Osteoblast (primary cell): ENCODE measurements around the gene ERBB3. TPM values are rescaled to one million over a fixed set of nuclear protein-coding genes. Genes with fewer than 3 reads are reported as not detected.
A peak's percentile ranks its signal among the peaks of the same experiment; 100 is the strongest.

ENCODE experiments used
- DNase-seq: peaks from one replicate; pipeline ENCODE4 v3.0.0; 2011; ENCODE audit warnings: low spot score, mixed read lengths; ENCODE audit not compliant: insufficient read length; ENCODE audit errors: missing footprints
- H2AFZ ChIP-seq: 2 replicates; pipeline ENCODE4 v1.6.0; 2011; ENCODE audit warnings: mild to moderate bottlenecking, low read length
- H3K27ac ChIP-seq: 2 replicates; pipeline ENCODE4 v1.5.1; 2011; ENCODE audit warnings: mild to moderate bottlenecking, low read depth, low read length, moderate library complexity
- H3K27me3 ChIP-seq: 2 replicates; pipeline ENCODE4 v1.6.0; 2012; ENCODE audit warnings: mild to moderate bottlenecking, control low read depth, inconsistent platforms, low read length, moderate library complexity; ENCODE audit not compliant: insufficient read depth
- H3K36me3 ChIP-seq: 2 replicates; pipeline ENCODE4 v1.5.1; 2011; ENCODE audit warnings: mild to moderate bottlenecking, low read length, control low read depth, moderate library complexity; ENCODE audit not compliant: insufficient read depth
- H3K4me1 ChIP-seq: 2 replicates; pipeline ENCODE4 v1.5.1; 2011; ENCODE audit warnings: mild to moderate bottlenecking, low read length, control low read depth, moderate library complexity; ENCODE audit not compliant: insufficient read depth
- H3K4me2 ChIP-seq: 2 replicates; pipeline ENCODE4 v1.6.0; 2011; ENCODE audit warnings: mild to moderate bottlenecking, low read length; ENCODE audit not compliant: insufficient read depth
- H3K4me3 ChIP-seq: fragments of 200-600 bp; sonication (generic); 3 replicates; pipeline ENCODE4 v1.5.1; 2012; ENCODE audit warnings: mild to moderate bottlenecking, low read length, inconsistent platforms; ENCODE audit not compliant: insufficient read depth
- H3K79me2 ChIP-seq: 2 replicates; pipeline ENCODE4 v1.6.0; 2012; ENCODE audit warnings: mild to moderate bottlenecking, low read length, control low read depth, inconsistent platforms; ENCODE audit not compliant: insufficient read depth
- H3K9me3 ChIP-seq: 2 replicates; pipeline ENCODE4 v1.5.1; 2011; ENCODE audit warnings: low read depth, low read length, control low read depth
- H4K20me1 ChIP-seq: 2 replicates; pipeline ENCODE4 v1.6.0; 2012; ENCODE audit warnings: mild to moderate bottlenecking, low read length, control low read depth; ENCODE audit not compliant: insufficient read depth
- total RNA-seq: library from RNA; depleted of rRNA; stranded (reverse); fragments of >200 nt; gene quantifications from 2 replicates; pipeline ENCODE4 v1.2.3, GENCODE V29; 2012
- TF ChIP-seq, protein P1 (sequence below): IDR thresholded peaks from 2 replicates; pipeline ENCODE4 v1.5.1; 2011; ENCODE audit warnings: mild to moderate bottlenecking, low read depth, low read length, moderate library complexity; ENCODE audit errors: extremely low read depth

ERBB3 gene
- total RNA-seq, 1 donor, result 1.1 TPM

DNA sequence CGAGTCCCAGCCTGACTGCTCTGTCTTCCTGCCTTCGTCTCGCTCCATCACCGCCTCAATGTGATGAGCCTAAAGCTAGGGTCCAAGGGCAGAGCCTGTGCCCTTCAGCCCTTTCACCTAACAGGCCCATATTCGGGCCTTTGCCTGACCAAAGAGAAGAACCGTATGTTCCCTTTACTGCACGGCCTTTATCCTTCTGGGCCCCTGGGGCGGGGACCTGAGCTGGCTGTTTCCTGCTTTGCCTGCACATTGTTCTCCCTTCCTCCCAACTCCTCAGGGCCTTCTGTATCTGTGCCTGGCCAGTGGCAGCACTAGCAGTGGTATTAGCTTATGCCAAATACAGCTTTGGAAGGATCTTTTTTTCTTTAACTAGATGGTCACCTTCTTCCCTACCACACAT lies 63.9 kb downstream of the ERBB3 start:
- Histone ChIP-seq H4K20me1 (no peaks in the 10 kb centered on the region), H3K4me2 (no peak overlapping the region), H3K4me1 (peaks cover 5% of the 10 kb centered on the region), H3K79me2 (no peaks in the 10 kb centered on the region), H3K36me3 (peaks cover 36% of the 10 kb centered on the region), H3K4me3 (no peak overlapping the region), H2AFZ (no peak overlapping the region), H3K9me3 (no peaks in the 10 kb centered on the region), H3K27ac (no peak overlapping the region), H3K27me3 (no peaks in the 10 kb centered on the region)
- DNase-seq, result peak; percentile 39
- TF ChIP-seq, protein P1, sequence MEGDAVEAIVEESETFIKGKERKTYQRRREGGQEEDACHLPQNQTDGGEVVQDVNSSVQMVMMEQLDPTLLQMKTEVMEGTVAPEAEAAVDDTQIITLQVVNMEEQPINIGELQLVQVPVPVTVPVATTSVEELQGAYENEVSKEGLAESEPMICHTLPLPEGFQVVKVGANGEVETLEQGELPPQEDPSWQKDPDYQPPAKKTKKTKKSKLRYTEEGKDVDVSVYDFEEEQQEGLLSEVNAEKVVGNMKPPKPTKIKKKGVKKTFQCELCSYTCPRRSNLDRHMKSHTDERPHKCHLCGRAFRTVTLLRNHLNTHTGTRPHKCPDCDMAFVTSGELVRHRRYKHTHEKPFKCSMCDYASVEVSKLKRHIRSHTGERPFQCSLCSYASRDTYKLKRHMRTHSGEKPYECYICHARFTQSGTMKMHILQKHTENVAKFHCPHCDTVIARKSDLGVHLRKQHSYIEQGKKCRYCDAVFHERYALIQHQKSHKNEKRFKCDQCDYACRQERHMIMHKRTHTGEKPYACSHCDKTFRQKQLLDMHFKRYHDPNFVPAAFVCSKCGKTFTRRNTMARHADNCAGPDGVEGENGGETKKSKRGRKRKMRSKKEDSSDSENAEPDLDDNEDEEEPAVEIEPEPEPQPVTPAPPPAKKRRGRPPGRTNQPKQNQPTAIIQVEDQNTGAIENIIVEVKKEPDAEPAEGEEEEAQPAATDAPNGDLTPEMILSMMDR, result no peak

DNA sequence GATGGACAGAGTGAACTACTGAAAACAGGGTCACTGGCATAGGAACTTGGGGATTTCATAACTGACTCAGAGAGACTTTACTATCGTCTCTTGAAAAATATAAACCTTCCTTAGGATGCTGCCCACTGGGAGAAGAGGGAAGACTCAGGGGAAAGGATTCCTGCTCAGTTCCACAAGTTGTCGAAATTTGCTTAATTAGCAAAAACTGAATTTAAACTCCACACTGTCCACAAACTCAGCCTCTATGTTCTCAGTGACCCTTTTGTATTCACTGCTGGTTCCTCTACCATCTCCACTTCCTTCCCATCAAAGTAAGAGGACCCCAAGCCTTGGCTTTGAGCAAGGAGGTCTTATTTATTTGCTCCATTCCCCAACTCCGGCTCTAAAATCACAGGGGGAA lies 65.3 kb downstream of the ERBB3 start:
- Histone ChIP-seq H3K4me3 (no peak overlapping the region), H3K27ac (no peak overlapping the region), H3K79me2 (no peaks in the 10 kb centered on the region), H3K9me3 (no peaks in the 10 kb centered on the region), H3K36me3 (peaks cover 24% of the 10 kb centered on the region), H4K20me1 (no peaks in the 10 kb centered on the region), H3K27me3 (no peaks in the 10 kb centered on the region), H2AFZ (no peak overlapping the region), H3K4me1 (peaks cover 5% of the 10 kb centered on the region), H3K4me2 (no peak overlapping the region)
- no peak for DNase-seq
- TF ChIP-seq, protein P1, result no peak

DNA sequence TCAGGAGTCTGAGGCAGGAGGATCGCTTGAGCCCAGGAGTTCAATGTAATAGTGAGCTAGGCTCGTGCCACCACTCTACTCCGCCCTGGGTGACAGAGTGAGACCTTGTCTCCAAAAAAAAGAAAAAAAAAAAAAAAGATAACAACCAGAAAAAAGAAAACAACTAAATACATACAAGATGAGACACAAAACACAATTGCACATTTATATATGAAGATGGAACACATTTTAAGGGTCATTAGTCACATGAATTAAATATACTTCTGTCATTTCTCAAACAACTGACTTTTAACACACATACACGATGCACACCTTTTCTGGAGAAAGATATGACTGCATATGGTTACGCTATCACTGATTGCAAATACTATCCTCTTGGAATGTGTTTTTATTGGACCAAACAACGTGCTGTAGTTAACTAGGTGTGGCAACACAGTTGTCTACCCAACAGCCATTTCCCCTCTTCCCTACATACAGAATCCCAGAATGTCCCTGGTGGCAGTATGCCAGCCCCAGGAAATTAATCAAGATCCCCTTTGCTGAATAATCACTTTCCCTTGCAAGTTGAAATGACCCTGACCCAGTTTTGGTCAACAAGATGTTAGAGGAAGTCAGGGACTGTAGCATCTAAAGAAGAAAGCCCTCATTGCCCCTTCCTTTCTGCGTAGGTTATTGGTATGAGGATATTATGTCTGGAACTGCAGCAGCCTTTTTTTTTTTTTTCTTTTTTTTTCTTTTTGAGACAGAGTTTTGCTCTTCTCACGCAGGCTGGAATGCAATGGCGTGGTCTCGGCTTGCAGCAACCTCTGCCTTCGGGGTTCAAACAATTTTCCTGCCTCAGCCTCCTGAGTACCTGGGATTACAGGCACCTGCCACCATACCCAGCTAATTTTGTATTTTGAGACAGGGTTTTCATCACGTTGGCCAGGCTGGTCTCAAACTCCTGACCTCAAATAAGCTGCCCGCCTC lies 66.8 kb downstream of the ERBB3 start:
- Histone ChIP-seq H2AFZ (no peak overlapping the region), H3K4me2 (no peak overlapping the region)

DNA sequence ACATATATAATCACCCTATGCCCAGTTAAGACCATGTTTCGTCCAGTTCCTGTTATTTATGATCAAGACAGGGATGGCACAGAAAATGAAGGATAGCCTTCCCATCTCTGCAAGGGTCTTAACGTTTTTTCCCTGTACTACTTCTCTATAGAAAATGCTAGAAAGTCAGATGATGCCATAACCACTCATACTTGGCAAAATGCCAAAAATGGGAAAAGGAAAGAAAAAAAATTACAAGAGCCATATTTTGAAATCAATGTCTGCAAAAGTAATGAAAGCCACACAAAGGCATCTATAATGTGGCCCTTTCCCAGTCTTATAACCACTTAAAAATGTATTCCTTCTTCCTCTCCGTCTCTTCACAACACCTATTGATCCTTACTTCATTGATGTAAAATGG lies 70.6 kb downstream of the ERBB3 start:
- H3K9me3 ChIP-seq, result no peaks in the 10 kb centered on the region
- TF ChIP-seq, protein P1, result no peak
- H4K20me1 ChIP-seq, result no peaks in the 10 kb centered on the region
- H3K27ac ChIP-seq, result no peak overlapping the region
- H3K27me3 ChIP-seq, result no peaks in the 10 kb centered on the region
- H3K4me3 ChIP-seq, result no peak overlapping the region
- H3K4me1 ChIP-seq, result peaks cover 21% of the 10 kb centered on the region
- H3K79me2 ChIP-seq, result peaks cover 15% of the 10 kb centered on the region
- DNase-seq, result no peak
- H3K36me3 ChIP-seq, result peaks cover 7% of the 10 kb centered on the region
- H2AFZ ChIP-seq, result no peak overlapping the region
- no peak overlapping the region for H3K4me2 ChIP-seq

More for the DNA sequence above, 66.8 kb downstream of the ERBB3 start:
- TF ChIP-seq, protein P1, result no peak
- no peak overlapping the region for H3K4me3 ChIP-seq
- H3K9me3 ChIP-seq, result no peaks in the 10 kb centered on the region
- H3K4me1 ChIP-seq, result peaks cover 11% of the 10 kb centered on the region
- no peak overlapping the region for H3K27ac ChIP-seq
- no peaks in the 10 kb centered on the region for H4K20me1 ChIP-seq
- H3K79me2 ChIP-seq, result no peaks in the 10 kb centered on the region
- DNase-seq, result no peak
- H3K36me3 ChIP-seq, result peaks cover 24% of the 10 kb centered on the region
- H3K27me3 ChIP-seq, result no peaks in the 10 kb centered on the region
